ENCODE data around the gene AOPEP. TPM values are rescaled to one million over a fixed set of nuclear protein-coding genes. Genes with fewer than 3 reads are reported as not detected.

Gene AOPEP
- total and polyA plus RNA-seq, 2 of the 13 experiments (the other 11 are each of a cell fraction or from before 2014, with no cell fraction given) = 22.2 to 41.6 TPM

GRCh38 chr9:95031711-95032461, 305.4 kb downstream of the AOPEP start (continued):
- TF ChIP-seq ZNF761 (CRISPR knock-in tag; conservative IDR thresholded peaks at IDR 0.05) = no peak
- no peak for TF ChIP-seq MTA3 (CRISPR knock-in tag; IDR thresholded peaks at IDR 0.05)
- TF ChIP-seq ZMAT5 (CRISPR knock-in tag; IDR thresholded peaks at IDR 0.05; ENCODE audit: borderline replicate concordance, low read depth) = no peak
- TF ChIP-seq ZBTB40 (IDR thresholded peaks at IDR 0.05) = no peak
- no peak; the same call in 1 of the 2 replicates for TF ChIP-seq ZBTB40 (CRISPR knock-in tag; IDR thresholded peaks at IDR 0.05)
- TF ChIP-seq ZBTB4 (CRISPR knock-in tag; IDR thresholded peaks at IDR 0.05; ENCODE audit: borderline replicate concordance) = no peak
- no peak for TF ChIP-seq RNF219 (CRISPR knock-in tag; IDR thresholded peaks at IDR 0.05)
- peak; percentile 52; the same call in 1 of the 2 replicates for TF ChIP-seq ZSCAN5A (CRISPR knock-in tag; IDR thresholded peaks at IDR 0.05; ENCODE audit: borderline replicate concordance)
- TF ChIP-seq PLSCR1 (CRISPR knock-in tag; IDR thresholded peaks at IDR 0.05; ENCODE audit: borderline replicate concordance) = no peak
- no peak for TF ChIP-seq ZNF530 (CRISPR knock-in tag; IDR thresholded peaks at IDR 0.05; ENCODE audit: low read depth)
